Amniotic epithelial cell (primary cell): ENCODE data around the gene VAMP4.
"Not testable (repeated sequence)": the region's sequence is repeated elsewhere in the genome, so short reads cannot be mapped to it uniquely, and the experiment has no call there.

ENCODE experiments used
- DNase-seq: peaks from one replicate; pipeline ENCODE4 v3.0.0-alpha.2; 2010; ENCODE audit warnings: low read depth

The VAMP4 gene

DNA sequence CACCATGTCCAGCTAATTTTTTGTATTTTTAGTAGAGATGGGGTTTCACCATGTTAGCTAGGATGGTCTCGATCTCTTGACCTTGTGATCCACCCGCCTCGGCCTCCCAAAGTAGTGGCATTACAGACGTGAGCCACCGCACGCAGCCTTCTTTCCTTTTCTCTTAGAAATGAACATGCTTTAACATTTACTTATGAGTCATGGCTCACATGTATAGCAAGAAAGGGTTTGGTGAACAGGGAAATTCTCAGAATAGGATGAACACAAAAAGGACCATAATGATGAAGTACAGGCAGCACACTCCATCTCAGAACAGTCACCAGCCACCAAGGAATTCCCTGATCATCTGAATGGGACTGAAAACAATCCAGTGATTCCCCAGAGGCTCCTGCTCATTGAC lies 9.4 kb upstream of the VAMP4 start:
- no peak for DNase-seq

DNA sequence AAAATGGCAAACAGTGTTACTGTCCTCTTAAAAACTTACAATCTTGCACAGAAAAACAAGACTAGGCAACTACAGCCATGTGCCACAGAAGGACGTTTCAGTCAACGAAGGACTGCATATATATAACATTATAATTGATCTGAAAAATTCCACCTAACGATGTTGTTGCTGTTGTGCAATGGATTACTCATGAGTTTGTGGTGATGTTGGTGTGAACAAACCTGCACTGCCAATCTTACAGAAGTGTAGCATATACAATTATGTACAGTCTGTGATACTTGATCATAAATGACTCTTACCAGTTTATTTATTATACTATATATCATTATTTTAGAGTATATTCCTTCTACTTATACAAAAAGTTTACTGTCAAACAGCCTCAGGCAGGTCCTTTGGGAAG lies 6.8 kb upstream of the VAMP4 start:
- no peak for DNase-seq

DNA sequence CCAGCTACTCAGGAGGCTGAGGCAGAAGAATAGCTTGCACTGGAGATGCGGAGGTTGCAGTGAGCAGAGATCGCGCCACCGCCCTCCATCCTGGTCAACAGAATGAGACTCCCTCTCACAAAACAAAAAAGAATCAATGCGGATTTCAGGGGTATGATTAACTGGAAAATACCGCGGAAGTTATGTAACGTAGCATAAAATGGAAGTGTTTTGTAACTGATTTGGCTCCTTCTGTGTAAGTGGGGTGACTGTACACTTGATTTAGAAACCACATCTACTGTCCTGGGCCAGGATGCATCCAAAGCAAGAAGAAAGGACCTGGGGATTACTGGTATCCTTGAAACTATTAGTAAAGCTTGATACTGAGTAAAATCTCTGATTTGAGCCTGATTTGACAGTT lies 3.1 kb upstream of the VAMP4 start:
- DNase-seq: no peak

DNA sequence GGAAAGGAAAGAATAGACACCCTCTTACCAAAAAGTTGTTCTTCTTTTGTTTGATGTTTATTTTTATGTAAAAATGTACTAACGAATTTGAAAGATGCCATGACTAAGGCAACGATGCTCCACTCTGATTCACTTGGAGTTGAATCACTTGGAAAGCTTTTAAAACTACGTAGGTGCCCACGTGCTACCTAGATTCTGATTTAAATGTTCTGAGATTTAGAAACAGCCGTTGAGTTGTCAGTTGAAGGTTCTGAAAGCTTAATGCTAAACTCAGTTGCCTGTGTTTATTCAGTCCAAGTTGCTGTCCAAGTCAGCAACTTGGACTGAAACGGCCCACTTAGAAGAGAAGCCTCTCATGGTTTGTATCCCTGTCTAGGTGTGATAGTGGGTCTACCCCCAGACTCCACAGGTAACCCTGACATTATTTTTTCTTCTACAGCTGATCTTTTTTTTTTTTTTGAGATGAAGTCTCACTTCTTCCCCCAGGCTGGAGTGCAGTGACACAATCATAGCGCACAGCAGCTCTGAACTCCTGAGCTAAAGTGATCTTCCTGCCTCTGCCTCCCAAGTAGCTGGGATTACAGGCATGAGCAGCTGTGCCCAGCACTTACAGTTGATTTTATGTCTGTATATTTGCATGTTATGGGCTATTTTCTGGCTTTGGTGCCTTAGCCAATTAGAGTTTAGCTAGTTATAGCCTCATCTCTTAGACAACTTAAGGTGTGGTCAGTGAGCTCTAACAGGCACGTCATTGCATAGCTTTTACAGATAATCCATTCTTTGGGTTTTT lies 1.4 kb upstream of the VAMP4 start:
- DNase-seq: peak; percentile 88

DNA sequence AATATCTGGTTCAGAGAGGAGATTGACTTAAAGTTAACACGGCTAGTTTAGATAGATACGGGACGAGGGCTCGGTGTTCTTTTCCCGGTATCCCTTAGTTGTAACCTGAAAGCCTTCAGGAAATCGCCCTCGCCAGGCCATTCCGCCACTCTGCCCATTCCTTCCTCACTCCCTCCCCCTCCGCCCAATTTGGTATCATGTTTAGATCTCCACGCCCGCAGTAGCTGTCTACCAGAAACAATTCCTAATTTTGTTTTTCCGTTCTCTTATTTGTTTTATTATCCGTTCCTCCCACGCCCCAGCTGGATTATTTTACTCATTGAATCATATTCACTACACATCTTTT lies 685 bp upstream of the VAMP4 start:
- no peak for DNase-seq

DNA sequence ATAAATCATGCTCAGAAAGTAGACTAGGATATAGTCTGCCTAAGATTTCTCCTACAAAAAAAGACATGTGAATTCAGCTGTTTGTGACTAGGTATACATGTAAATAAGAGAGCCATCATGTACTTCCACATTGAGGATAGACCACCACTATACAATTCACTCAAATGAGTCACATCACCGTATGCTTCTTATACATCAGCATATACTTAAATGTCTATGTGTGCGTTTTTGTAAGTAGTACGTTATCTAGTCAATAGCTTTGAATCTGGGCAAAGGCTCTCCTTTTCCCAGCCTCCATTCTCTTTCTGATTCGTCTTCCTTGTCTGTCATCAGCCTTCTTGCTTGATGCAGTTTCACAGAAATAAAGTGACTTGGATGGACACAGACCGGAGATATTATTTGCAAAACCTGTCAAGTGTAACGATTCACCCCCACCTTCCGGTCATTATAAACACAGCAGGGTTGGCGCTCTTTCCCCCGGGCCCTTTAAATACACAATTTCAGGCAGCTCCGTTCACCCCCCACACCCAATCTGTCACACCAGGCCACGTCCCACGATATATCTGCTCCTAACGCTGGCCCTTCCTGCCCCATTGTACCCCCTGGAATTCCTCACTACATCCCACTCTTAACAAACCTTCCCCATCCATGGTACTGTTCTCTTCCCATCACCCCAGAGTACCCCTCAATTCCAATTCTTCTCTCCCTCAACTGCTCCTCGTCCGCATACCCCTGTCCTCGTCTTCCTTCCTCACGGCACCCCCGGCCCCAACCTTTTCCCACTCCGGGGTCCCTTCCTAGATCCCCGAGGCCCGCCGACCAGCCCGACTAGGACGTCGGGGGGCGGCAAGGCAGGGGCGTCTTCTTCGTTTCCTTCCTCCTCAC lies 636 bp downstream of the VAMP4 start:
- peak; percentile 23 for DNase-seq

DNA sequence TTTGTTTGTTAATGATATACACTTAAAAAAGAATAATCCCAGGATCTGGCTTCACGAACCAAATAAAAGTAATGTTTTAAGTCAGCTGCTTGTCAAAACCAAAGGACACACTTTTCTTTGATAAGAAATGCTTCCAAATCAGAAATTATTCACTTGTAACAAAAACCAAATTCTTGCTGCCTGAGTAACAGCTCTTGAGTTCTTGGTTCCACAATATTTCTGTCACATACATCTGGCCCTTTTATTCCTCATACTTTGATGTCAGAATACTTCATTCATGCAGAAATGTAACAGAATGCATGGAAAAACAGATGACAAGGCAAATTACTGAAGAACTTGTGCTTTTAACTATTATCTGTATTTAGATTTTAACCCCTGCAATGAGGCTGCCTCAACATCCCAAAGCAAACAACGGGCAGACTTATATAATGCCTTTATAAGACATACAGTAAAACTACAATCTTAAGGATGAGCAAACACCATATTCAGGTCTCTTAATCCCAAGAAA lies 1.5 kb downstream of the VAMP4 start:
- no peak for DNase-seq

DNA sequence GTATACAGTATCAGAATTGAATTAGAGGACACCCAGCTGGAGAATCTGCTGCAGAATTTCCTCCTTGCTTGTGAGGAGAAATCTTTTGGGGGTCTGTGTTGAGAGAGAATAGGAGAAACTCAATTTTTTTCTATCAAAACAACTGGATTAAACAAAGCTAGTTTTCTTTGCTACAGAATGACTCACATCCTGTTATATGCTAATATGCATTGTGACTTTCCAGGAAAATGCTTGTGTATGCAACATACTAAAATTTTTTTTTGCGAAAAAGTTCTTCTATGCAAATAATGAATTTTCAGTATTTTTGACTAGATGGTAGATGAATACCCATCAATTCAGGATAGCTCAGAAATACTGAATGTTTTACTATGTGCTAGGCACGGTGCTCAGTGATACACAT lies 2.2 kb downstream of the VAMP4 start:
- DNase-seq: peak; percentile 29

DNA sequence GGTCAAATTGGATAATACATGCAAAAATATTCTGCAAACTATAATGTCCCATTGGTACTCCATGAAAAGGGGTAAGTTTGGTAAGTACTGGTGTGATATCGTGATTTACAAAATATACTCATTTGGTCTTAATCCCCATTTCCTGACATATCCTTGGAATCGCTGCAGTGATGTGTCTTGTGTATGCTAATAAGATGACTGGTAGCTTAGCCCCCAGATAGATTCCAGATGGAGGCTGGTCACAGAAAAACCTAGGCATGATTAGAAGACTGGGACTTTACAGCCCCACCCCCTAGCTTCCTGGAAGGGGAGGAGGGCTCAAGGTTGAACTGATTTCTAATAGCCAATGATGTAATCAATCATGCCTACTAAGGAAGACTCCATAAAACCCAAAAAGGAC lies 3.0 kb downstream of the VAMP4 start:
- no peak for DNase-seq

DNA sequence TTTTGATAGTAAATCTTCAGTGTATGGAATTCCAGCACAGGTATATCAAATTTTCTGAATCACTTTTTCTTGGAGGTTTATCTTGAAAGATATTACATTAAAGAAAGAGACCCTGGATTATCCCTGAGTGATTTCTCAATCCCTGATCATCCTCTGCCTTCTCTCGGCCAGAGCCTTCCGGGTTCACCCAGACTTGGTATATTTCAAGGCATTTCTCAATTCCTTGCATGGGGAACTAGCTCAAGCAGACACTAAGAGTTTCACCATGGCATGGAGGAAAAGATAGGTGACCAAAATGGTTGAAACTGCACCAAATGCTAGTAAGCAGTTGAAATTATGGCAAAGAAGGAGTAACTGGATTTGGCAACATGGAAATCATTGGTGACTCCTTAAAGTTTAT lies 5.7 kb downstream of the VAMP4 start:
- DNase-seq: no peak

DNA sequence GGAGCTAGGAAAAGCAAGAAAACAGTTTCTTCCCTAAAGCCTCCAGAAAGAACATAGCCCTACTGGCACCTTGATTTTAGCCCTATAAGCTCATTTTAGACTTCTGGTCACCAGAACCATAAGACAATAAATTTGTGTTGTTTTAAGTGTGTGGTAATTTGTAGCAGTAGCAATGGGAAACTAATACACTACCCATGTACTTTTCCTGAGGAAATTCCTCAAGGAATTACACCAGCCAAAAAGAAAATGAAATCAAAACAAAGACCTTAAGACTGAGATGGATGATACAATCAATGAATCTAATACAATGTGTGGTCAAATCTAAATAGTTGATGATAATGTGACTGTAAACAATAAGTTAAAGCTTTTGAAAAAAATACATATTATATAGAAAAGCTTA lies 11.8 kb downstream of the VAMP4 start:
- no peak for DNase-seq

DNA sequence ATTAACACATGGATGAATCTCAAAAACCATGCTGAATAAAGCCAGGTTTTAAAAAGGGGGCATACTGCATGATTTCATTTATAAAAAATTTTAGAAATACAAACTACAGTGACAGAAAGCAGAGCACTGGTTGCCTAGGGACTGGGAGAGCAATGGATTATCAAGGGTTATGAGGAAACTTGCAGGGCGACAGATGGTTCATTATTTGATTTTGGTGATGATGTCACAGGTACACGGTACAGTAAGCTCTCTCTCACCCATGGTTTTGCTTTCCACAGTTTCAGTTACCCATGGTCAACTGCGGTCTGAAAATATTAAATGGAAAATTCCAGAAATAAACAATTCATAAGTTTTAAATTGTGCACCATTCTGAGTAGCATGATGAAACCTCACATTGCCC lies 14.1 kb downstream of the VAMP4 start:
- DNase-seq: no peak

DNA sequence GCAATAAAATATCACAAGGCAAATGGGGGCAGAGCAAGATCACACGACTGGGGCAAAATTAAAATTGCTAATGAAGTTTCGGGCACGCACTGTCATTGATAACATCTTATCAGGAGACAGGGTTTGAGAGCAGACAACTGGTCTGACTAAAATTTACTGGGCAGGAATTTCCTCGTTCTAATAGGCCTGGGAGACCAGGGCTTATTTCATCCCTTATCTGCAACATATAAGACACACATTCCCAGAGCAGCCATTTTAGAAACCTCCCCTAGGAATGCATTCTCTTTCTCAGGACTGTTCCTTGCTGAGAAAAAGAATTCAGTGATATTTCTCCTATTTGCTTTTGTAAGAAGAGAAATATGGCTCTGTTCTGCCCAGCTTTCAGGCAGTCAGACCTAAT lies 18.7 kb downstream of the VAMP4 start:
- not testable (repeated sequence) for DNase-seq

DNA sequence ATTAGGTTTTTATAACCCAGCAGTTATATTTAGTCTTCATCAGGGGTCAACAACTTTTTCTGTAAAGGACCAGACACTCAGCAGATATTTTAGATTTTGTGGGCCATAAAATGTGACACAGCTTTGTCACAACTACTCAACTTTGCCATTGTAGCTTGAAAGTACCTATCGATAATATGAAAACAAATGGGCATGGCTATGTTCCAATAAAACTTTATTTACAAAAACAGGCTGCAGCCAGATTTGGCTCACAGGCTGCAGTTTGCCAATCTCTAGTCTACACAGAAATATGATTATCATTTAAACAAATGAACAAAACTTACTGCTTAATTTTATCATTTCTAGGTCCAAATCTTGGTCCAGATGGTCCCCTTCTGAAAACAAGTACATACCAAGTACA lies 23.0 kb downstream of the VAMP4 start:
- DNase-seq: no peak

DNA sequence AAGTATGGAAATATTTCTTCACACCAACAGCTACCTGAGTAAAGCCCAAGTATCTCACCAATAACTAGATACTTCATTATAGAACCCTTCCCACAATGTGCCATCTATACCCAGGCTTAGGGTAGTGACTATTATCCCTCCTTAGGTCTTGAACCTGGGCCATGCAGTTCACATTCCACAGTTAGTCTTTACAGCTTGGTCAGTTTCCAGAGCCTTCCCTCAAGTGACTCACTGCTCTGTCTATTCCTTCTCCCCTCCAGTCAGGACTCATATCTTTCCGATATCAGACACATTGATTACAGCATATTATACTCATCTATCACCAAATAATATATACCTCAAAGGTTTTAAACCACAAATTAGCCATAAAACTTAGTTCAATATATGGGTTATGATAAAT lies 23.6 kb downstream of the VAMP4 start:
- no peak for DNase-seq

DNA sequence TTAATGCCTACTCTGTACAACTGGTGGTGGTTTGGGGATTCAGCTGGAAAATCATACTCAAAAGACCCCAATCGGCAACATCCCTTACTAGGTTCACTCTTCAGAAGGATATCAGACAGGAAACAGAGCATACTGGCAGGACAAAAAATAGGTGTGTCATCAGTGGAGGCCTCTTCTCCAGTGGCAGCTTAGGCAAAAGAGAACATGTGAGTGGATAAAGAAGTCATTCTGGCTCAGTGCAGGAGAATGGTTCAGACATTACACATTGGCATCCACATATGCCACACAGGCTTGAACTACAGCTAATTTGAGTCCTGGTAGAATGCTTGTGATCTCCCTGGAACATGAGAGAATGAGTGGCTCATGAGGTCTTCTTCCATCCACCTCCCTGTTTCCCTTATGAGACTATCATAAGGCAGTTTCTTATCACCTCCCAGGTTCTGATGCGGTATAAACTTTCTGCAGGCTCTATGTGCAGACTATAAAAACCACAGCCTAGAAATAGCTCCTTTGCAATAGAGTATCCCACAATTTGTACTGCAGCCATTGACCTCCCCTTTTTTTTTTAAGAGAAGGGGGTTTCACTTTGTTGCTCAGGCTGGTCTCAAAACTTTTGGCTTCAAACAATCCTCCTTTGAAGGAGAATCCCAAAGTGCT lies 24.7 kb downstream of the VAMP4 start:
- DNase-seq: peak; percentile 24

DNA sequence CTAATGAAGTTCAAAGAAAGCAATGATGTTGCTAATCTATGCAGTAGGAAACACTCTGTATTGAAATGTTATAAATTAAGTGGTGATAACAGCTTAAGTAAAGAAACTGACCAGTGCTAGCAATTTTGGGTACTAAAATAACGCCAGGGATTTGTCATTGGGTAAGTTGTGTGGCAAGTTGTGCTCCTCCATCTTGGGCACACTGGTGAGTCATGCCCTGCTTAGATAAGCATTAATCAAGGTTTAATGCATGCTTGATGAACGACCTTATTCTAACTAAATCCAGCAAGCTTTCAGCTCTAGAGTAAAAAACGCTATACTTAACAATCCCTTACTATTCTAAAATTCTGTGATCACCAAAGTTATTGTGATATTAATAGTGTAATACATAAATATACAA lies 25.2 kb downstream of the VAMP4 start:
- DNase-seq: peak; percentile 72

DNA sequence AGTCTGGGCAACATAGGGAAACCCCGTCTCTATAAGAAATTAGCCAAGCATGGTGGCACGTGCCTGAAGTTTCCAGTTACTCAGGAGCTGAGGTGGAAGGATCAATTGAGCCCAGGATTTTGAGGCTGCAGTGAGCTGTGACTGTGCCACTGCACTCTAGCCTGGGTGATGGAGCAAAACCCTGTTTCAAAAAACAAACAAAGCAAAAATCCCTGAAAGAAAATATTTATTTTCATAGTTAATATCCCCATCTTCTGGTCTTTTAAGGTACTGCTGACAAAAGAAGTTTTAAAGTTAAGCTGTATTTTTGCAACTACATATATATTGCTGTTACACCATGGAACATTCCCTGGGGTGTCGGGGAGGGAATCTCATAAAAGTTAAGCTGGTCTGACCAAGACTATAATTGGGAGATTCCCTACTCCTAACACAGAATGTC lies 26.0 kb downstream of the VAMP4 start:
- peak; percentile 21 for DNase-seq

DNA sequence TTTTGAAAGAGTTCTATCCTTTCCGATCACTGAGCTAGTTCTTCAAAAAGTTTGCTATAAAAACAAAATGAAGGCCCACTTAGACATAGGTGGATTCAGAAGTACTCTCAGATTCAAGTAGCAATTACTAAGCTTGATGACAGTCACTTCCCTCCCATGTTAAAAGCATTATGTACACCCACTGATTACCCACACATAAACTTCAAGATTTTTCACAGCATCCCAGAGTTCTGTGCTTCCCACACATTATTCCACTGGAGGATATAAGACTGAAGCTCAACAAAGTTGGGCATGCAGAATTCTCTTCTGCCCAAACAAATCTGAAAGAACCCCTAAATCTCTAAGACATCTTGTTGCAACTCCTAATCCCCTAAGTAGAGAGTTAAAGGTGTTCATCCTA lies 29.5 kb downstream of the VAMP4 start:
- DNase-seq: no peak

DNA sequence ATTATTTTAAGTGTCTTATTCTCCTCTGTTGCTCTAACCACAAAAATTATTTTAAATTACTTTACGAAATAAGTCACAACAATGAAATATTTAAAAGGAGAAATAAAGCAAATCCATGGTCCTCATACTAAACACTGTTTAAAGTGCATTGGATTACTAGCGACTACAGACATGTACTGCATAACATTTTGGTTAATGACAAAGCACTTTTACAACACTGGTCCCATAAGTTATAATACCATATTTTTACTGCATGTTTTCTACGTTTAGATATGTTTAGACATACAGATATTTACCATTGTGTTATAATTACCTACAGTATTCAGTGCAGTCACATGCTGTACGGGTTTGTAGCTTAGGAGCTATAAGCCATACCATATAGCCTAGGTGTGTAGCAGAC lies 30.2 kb downstream of the VAMP4 start:
- DNase-seq: no peak

DNA sequence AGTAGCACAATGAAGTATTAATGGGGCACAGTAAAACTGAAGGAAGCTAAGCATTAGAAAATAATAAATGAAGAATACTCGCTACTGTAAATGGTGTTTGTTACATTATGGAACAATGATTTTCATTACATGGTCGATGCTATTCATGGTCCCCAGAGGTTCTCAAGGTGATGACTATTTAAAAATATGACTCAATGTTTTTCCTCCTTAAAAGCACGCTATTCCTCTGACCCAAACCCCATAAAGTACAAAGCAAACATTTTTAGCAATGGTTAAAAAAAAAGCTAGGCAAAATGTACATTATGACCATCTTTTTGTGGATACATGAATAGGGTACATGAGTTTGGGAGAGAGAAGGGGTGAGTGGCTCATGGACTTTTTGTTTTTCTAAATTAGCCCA lies 34.3 kb downstream of the VAMP4 start:
- no peak for DNase-seq

DNA sequence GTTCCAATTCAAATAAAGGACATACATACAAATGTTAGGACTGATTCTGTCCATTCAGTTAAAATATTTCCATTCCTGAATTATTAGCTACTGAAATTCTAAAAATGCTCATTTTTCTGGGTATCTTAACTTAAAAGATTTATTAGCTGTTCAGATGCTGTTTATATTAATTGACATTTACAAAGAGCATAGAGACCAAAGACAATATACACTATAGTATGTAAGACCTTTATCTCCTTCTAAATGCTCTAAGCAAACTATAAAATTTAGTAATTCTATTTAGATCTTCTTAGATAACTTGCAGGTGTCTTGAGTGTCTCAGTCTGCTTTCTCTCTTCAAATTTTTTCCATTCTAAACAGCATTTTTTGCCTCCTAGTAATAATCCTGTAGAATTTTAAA lies 39.3 kb downstream of the VAMP4 start:
- no peak for DNase-seq

DNA sequence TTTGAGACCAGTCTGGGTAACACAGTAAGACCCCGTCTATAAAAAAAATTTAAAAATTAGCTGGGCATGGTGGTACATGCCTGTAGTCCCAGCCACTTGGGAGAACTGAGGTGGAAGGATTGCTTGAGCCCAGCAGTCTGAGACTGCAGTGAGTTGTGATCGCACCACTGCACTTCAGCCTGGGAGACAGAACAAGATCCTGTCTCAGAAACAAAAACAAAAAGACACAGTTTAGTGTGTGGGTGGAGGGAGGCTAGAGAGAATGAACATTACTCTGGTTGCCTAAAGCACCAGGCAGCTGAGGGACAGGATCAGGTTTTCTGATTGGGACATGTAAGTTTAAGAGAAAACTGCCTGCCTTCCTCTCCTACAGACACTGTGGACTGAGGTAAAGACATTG lies 42.3 kb downstream of the VAMP4 start:
- no peak for DNase-seq
